Measurements from ENCODE around the gene FKBP11.

- TF ChIP-seq CTCF (IDR thresholded peaks at IDR 0.05) (no peak), POLR2A (IDR thresholded peaks at IDR 0.05) (no peak)
Observed at GRCh38 chr12:48937170-48937569, 11.9 kb upstream of the FKBP11 start.

Data from testis (tissue), 2 donors.